Islet precursor cell (in vitro differentiated cells): ENCODE data around the gene TAS1R2.
"Not testable (repeated sequence)": the region's sequence is repeated elsewhere in the genome, so short reads cannot be mapped to it uniquely, and the experiment has no call there.

Source experiments
- DNase-seq: peaks from one replicate; pipeline ENCODE4 v3.0.0-alpha.2; 2018

Gene TAS1R2

DNA sequence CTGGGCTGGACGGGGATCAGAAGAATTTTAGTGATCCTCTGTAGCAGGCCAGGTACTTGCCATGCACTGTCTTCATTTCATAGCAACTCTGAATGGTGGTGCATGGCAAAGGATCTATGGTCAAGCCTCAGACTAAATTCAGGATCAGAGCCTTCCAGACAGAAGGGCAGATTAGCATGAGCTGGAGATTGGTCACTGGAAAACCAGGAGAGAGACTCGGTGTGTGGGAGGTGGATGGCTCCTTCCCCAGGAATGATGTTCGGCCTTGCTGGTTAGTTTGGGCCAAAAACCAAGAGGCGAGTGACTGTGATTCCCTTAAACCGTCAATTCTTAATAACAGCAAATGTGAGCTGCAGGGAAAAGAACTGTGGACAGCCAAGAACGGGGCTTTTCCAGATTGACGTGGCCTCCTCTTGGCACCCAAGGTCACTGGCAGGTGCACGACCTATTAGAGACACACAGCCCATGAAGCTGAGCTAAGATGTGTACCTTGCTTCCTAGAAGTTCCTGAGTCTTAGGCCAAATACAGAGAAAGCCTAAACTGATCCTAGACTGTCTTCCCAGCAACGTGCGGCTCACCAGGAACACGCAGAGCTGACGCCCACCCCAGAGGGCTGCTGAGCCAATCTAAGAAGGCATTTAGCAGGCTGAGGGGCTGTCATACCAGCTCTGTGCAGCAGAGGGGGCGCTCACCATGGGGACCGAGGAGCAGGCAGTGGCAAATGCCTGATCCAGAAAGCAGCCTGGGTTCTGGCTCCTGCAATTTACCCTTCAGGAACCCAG lies 24.4 kb upstream of the TAS1R2 start:
- peak; percentile 92 for DNase-seq

DNA sequence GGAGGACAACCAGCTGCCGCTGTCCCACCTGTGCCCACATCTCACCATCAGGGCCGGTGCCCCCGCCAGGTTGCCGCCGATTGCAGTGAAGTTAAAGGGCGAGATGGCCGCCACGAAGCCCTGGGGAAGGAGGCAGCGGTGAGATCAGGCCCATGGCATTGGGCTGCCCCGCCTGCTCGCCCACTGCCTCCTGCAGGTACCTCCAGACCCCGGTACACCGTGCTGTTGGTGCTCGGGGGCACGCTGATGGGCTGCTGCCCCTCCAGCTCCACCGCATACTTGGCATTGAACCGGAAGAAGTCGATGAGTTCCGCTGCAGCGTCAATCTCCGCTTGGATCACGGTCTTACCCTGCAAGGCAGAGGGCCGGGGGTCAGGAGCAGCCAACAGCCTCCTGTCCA lies 23.6 kb upstream of the TAS1R2 start:
- no peak for DNase-seq

DNA sequence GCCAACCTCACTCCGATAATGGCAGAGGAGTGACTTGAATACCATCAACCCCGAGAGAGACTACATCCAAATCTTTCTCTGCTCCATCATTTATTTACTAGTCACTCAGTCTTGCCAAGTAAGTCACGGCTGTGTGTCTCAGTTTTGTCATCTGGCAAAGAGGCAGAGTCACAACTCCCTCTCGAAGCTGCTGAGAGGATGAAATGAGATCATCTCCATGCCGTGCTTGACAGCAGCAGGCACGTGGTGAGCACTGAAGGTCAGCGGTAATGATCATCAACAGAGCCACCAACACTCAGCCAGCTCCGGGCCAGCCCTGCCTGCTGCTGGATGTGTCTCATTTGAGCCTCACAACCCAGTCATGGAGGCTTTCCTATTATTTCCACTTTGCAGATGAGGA lies 23.0 kb upstream of the TAS1R2 start:
- DNase-seq = no peak

GRCh38 chr1:18881642-18882431 lies 22.4 kb upstream of the TAS1R2 start:
- no peak for DNase-seq

DNA sequence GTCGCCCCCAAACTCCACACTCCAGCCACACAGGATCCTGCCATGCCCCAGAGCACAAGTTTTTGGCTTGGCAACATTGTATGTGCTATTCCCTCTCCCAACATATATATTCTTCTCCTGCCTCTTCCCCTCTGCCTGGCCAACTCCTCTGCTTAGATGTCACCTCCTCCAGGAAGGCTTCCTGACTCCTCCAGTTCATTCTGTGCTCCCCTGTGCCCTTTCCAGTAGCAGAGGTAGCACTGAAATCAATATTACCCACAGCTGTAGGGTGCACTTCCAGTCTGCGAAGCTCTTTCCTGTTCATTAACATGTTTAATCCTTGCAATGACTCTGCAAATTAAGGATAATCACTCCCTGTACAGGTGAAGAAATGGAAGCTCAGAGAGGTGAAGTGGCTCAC lies 21.7 kb upstream of the TAS1R2 start:
- DNase-seq = no peak

DNA sequence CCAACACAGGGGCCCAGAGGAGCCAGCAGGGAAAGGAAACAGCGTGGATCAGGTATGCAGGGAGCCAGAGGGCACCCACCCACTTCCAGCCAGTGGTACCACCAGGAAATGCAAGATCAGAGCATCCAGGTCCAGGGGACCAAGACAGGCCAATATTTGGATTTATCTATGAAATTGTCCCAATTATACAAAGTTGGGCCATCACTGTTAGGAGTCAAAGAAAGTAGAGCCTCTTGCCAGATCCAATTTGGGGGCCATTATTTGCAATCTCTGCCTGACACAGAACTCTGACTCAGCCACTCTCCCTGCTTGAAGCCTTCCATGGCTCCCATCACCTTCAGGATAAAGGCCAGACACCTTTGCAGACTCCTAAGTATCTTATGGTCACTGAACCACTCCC lies 21.1 kb upstream of the TAS1R2 start:
- DNase-seq = no peak

- DNase-seq = no peak
These were observed 20.4 kb upstream of the TAS1R2 start for GRCh38 chr1:18879791-18880309.

DNA sequence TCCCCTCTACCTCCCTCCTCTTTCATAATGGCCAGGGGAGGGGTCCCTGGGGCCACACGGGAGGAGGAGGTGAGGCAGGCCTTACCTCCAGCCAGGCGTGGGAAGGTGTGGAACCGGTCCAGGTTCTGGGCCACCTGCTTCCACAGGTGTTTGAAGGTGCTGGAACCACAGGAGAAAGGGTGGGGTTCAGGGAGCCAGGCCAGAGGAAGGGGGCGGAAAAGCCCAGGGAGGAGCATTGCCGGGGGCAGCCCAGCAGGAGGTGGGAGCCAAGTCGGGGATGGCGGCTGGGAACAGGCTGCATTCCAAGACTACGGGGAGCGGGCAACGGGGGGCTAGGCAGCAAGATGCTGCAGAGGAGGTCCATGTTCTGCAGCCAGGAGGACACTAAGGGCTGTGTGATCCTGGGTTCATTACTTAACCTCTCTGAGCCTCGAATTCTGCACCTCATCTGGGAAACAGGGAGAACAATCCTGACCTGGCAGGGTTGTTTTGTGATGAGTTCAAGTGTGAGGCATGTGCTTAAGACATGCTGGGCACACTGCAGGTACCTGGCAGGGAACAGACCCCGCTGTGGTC lies 19.8 kb upstream of the TAS1R2 start:
- no peak for DNase-seq

- no peak for DNase-seq
These were observed 19.2 kb upstream of the TAS1R2 start for GRCh38 chr1:18878538-18879214.

DNA sequence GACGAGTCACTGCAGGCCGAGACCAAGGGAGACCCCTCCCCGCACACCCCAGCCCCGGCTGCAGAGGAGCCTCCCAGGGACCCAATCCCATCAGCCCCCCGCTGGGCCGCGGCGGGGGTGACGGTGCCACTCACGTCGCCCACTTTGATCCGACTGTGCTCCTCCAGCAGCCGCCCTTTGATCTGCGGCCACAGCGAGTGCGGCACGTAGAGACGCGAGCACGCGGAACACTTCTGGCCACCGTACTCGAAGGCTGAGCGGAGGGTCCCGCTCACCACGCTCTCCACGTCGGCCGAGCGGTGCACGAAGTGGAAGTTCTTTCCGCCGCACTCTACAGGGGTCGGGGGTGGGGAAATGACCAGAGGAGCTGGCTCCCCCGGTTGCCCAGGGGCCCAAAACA lies 17.8 kb upstream of the TAS1R2 start:
- DNase-seq = no peak

- DNase-seq = no peak
These were observed 16.8 kb upstream of the TAS1R2 start for GRCh38 chr1:18876210-18876609.

- DNase-seq = no peak
These were observed 16.3 kb upstream of the TAS1R2 start for GRCh38 chr1:18875796-18876128.

DNA sequence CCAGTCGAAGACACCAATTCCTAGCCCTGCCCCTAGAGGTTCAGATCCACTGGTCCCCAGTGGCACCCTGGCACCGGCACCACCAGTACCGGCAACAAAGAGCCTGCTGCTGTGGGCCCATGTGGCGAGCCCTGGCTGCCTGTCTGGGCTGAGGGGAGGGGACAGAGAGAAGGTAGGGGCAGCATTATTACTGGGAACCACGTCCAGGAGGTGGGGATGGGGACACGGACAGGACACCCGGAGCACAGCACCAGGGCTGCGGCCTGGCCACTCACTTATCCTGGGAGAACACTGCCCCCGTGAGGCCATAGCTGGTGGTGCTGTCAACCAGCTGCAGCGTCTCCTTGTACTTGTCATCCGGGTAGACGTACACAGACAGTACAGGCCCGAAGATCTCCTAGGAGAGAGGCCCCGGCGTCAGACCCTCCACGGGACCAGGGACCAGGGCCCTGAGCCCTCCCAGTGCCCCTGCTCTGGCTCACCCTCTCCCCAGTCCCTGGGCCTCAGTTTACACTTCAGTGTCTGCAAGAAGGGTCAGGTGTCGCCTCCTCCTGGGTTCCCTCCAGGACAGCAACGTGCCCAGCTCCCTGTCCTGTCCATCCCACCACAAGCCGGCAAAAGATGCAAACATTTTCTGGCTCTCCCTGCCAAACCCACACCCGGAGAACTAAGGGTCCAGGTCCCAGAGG lies 15.8 kb upstream of the TAS1R2 start:
- DNase-seq = peak; percentile 96

- DNase-seq = no peak
These were observed 15.1 kb upstream of the TAS1R2 start for GRCh38 chr1:18874600-18874999.

GRCh38 chr1:18874036-18874435 lies 14.6 kb upstream of the TAS1R2 start:
- DNase-seq = no peak

DNA sequence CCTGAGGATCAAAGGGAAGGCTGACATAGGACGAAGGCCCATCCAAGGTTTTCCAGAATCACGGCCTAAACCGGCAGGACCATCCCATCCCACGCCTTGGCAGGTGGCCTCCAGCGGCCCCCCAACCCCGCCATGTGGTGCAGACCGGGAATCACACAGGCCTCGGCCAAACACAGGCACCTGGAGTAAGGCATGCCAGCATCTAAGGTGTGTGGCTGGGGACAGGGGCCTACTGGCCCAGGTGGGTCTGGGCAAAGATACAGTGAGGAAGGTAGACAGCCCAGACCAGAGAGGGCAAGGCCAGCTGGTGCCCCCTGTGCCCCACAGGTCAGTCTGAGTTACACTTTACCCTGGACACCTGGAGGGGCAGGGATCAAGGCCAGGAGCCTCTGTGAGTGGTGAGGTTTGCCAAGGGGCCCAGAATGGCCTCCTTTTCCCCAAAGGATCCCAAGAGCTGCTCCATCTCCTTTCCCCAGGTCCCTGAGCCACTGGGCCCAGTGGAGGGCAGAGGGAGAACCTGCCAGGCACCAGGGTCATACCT lies 12.7 kb upstream of the TAS1R2 start:
- DNase-seq = no peak

DNA sequence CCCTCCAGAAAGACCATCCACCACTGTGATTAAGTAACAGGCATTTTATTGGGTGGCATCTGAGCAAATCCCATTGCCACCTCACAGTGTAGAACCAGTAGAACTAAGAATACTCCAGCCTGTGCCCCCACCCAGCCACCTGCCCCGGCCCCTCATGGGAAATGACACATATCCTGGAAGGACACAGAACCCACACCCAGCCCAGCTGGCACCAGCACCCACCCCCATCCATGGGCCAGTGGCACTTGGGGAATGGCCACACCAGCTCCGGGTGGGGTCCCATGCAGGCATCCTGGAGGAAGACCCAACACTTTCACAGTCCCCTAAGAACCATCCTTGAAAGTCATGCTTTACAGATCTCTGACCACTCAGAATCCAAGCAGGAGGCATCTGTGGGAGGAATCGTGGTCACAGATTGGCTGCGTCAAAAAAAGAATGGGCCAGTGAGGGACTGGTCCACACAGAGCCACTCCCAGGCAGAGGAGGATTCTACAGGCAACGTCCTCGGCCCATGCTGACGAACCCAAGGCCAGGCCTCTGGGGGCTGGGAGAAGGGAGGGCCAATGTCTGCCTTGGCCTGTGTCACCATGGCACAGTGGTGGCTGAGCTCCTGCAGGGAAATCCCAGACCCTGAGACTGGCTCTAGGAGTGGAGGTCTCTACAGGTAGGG lies 12.1 kb upstream of the TAS1R2 start:
- no peak for DNase-seq

DNA sequence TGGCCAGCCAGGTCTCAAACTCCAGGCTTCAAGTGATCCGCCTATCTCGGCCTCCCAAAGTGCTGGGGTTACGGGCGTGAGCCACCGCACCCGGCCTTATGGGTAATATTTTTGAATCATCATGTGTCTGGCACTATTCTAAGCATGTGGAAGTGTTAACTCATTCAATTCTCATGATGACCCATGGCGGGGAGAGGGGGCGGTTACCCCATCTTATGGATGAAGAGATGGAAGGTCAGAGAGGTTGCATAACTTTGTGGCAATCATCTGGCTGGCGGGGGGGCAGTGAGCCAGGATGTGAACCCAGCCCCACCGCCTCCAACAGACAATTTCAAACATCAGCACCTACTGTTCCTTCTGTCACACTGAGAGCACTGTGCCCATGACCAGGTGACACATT lies 11.5 kb upstream of the TAS1R2 start:
- DNase-seq = no peak

- not testable (repeated sequence) for DNase-seq
These were observed 11.1 kb upstream of the TAS1R2 start for GRCh38 chr1:18870595-18870865.

DNA sequence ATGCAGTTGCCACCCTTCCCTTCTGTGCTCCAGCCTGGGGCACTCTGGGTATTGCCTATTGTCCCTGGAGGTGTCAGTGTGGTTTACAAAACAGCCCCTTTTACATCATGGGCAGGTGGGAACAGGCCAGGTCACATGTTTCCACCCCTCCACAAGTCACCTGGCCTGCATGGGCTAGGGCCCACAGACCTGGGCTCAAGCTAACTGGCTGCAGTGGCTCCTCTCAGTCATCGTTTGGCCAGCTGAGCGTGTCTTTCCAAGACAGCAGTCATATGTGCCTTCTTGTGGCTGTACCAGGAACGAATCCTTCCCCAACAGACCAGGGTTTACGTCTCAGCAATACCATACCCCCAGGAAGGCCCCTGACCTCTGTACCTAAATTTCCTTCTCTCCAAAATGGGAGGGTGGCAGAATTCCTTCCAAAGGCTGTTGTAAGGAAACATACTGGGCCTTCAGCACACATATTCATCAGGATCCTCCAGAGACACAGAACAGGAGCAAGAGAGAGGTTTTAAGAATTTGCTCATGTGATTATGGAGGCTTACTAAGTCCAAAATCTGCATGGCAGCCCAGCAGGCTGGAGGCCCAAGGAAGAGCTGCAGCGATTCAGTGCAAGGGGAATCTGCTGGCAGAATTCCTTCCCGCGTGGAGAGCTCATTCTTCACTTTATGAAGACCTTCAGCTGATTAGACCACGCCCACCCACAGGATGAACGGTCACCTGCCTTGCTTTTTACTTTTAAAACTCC lies 10.6 kb upstream of the TAS1R2 start:
- DNase-seq = no peak

DNA sequence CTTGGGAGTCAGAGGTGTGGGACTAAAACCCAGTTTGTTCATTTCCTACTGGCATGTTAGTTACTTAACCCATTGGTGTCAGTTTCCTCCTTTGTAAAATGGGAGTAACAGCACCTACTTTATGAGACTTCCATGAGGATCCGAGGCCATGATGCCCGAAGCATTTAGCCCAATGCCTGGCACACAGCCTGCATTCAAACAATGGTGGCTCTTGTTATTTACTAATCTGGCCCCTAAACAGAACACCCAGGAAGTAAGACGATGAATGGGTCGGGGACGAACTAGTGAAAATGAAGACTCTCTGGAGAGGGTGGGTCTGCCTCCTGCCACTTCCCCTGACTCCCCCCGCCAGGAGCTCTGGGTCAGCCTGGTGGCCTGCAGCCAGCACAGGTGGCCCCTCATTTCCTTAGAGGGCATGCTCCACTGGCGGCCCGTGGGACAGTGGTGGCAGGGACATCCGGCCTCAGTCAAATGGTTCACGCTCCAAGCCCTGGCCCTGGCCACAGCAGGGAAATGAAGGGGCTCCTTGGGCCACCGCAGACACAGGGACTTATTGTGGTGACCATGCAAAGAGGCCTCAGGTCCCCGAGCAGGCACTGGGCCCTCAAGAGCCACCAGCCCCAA lies 9.5 kb upstream of the TAS1R2 start:
- no peak for DNase-seq
